Erythroblast (primary cell): ENCODE results near the gene LCN2.

Experiments used
- GATA1 ChIP-seq: IDR thresholded peaks from 2 replicates; pipeline ENCODE4 v1.6.1; 2011; ENCODE audit warnings: low read depth, mild to moderate bottlenecking, control low read depth, low read length, moderate library complexity
- POLR2A ChIP-seq: IDR thresholded peaks from 2 replicates; pipeline ENCODE4 v1.6.1; 2011; ENCODE audit warnings: mild to moderate bottlenecking, low read length

DNA sequence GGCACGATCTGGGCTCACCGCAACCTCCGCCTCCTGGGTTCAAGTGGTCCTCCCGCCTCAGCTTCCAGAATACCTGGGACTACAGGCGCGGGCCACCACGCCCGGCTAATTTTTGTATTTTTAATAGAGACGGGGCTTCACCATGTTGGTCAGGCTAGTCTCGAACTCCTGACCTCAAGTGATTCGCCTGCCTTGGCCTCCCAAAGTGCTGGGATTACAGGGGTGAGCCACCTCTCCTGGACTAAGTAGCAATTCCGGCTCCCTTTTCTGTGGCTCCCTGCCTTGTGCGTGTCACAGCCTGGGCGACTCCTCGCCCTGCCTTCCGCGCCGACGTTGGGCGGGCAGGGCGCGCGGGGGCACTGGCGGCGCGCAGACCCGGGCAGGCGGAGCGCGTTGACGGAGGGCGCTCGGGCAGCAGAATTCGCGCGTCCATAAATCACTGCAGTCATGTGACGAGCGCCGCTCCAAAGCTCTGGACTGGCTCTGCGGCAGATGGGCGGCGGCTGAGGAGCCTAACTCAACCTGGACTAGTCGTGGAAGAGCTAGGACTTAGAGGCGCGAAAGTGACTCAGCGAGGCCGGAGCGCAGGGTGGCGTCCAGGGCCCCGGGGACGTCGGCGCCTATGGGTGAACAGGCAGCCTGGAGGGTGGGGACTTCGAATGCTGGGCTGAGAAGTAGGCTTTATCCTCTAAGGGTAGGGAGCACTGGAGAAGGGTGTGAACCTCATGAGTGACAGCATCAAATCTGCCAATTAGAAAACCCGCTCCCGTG is 43.5 kb downstream of the LCN2 start:
- TF ChIP-seq POLR2A (no peak), GATA1 (no peak)
